ENCODE data around the gene DMXL1.

Gene DMXL1

GRCh38 chr5:119276978-119277377, 206.1 kb downstream of the DMXL1 start:
- Histone ChIP-seq H3K79me2 (ENCODE audit: insufficient read depth, low read depth) (no peaks in the 10 kb centered on the region), H3K4me3 (IDR thresholded peaks at IDR 0.05; ENCODE audit: insufficient read depth, low read depth, low read length) (no peak overlapping the region), H4K20me1 (ENCODE audit: insufficient read depth) (no peaks in the 10 kb centered on the region), H3K27ac (no peak overlapping the region), H3K27me3 (ENCODE audit: insufficient read depth, low read depth) (no peaks in the 10 kb centered on the region), H3K4me2 (no peak overlapping the region), H2AFZ (ENCODE audit: low read depth) (no peak overlapping the region), H3K36me3 (ENCODE audit: insufficient read depth) (no peaks in the 10 kb centered on the region), H3K9ac (no peak overlapping the region), H3K4me1 (ENCODE audit: low read depth, poor library complexity, severe bottlenecking) (peaks cover 12% of the 10 kb centered on the region)
- no peak for TF ChIP-seq CTCF (conservative IDR thresholded peaks at IDR 0.05; ENCODE audit: low read depth, low read length)

- H4K20me1 ChIP-seq (ENCODE audit: insufficient read depth) = no peaks in the 10 kb centered on the region
- peaks cover 12% of the 10 kb centered on the region for H3K4me1 ChIP-seq (ENCODE audit: low read depth, poor library complexity, severe bottlenecking)
- H3K4me2 ChIP-seq = no peak overlapping the region
- no peak overlapping the region for H3K4me3 ChIP-seq (IDR thresholded peaks at IDR 0.05; ENCODE audit: insufficient read depth, low read depth, low read length)
- no peaks in the 10 kb centered on the region for H3K79me2 ChIP-seq (ENCODE audit: insufficient read depth, low read depth)
- H3K9ac ChIP-seq = no peak overlapping the region
- no peak overlapping the region for H3K27ac ChIP-seq
- no peak overlapping the region for H2AFZ ChIP-seq (ENCODE audit: low read depth)
- H3K27me3 ChIP-seq (ENCODE audit: insufficient read depth, low read depth) = no peaks in the 10 kb centered on the region
- no peak for TF ChIP-seq CTCF (conservative IDR thresholded peaks at IDR 0.05; ENCODE audit: low read depth, low read length)
- no peaks in the 10 kb centered on the region for H3K36me3 ChIP-seq (ENCODE audit: insufficient read depth)
These were observed 208.2 kb downstream of the DMXL1 start for GRCh38 chr5:119279093-119279492.

GRCh38 chr5:119280380-119280779, 209.5 kb downstream of the DMXL1 start:
- no peak for TF ChIP-seq CTCF (conservative IDR thresholded peaks at IDR 0.05; ENCODE audit: low read depth, low read length)
- no peak overlapping the region for H2AFZ ChIP-seq (ENCODE audit: low read depth)
- no peak overlapping the region for H3K27ac ChIP-seq

GRCh38 chr5:119282628-119283027, 211.7 kb downstream of the DMXL1 start:
- Histone ChIP-seq H3K4me3 (IDR thresholded peaks at IDR 0.05; ENCODE audit: insufficient read depth, low read depth, low read length) (no peak overlapping the region), H4K20me1 (ENCODE audit: insufficient read depth) (no peaks in the 10 kb centered on the region), H2AFZ (ENCODE audit: low read depth) (no peak overlapping the region), H3K27me3 (ENCODE audit: insufficient read depth, low read depth) (no peaks in the 10 kb centered on the region), H3K36me3 (ENCODE audit: insufficient read depth) (no peaks in the 10 kb centered on the region), H3K4me1 (ENCODE audit: low read depth, poor library complexity, severe bottlenecking) (no peaks in the 10 kb centered on the region), H3K79me2 (ENCODE audit: insufficient read depth, low read depth) (no peaks in the 10 kb centered on the region), H3K27ac (no peak overlapping the region), H3K9ac (no peak overlapping the region), H3K4me2 (no peak overlapping the region)
- no peak for TF ChIP-seq CTCF (conservative IDR thresholded peaks at IDR 0.05; ENCODE audit: low read depth, low read length)

More at GRCh38 chr5:119280380-119280779, 209.5 kb downstream of the DMXL1 start:
- no peak overlapping the region for H3K4me2 ChIP-seq
- H3K4me1 ChIP-seq (ENCODE audit: low read depth, poor library complexity, severe bottlenecking) = peaks cover 5% of the 10 kb centered on the region
- no peak overlapping the region for H3K9ac ChIP-seq
- H4K20me1 ChIP-seq (ENCODE audit: insufficient read depth) = no peaks in the 10 kb centered on the region
- H3K27me3 ChIP-seq (ENCODE audit: insufficient read depth, low read depth) = no peaks in the 10 kb centered on the region
- H3K79me2 ChIP-seq (ENCODE audit: insufficient read depth, low read depth) = no peaks in the 10 kb centered on the region
- H3K4me3 ChIP-seq (IDR thresholded peaks at IDR 0.05; ENCODE audit: insufficient read depth, low read depth, low read length) = no peak overlapping the region
- H3K36me3 ChIP-seq (ENCODE audit: insufficient read depth) = no peaks in the 10 kb centered on the region

All from KMS-11 (cell line).